B cell (primary cell): Measurements from ENCODE around the gene FAM117B. TPM values are rescaled to one million over a fixed set of nuclear protein-coding genes. Genes with fewer than 3 reads are reported as not detected.
A peak's percentile ranks its signal among the peaks of the same experiment; 100 is the strongest.
"Not testable (repeated sequence)": the region's sequence is repeated elsewhere in the genome, so short reads cannot be mapped to it uniquely, and the experiment has no call there.

Experiments
- ATAC-seq: fragments of 200-7000 bp; cut with Tn5 transposase; one replicate; pipeline ENCODE4 v1.10.0; 2021; ENCODE audit warnings: low read depth, mild to moderate bottlenecking, moderate number of reproducible peaks, moderate library complexity
- CTCF ChIA-PET: fragments of 350-600 bp; sonication (Branson Sonifier 250); formaldehyde crosslinking; loops from one replicate; lab custom pipeline; 2021; ENCODE audit warnings: antibody characterized with exemption, inconsistent platforms; lab: Charles Lee
- POLR2A ChIA-PET: fragments of 350-600 bp; sonication (Branson Sonifier 250); formaldehyde crosslinking; loops from one replicate; lab custom pipeline; 2021; ENCODE audit warnings: antibody characterized with exemption; lab: Charles Lee
- DNase-seq: peaks from one replicate; pipeline ENCODE4 v3.0.0; 2013
- H2AFZ ChIP-seq: 2 replicates; pipeline ENCODE4 v1.6.1; 2012; ENCODE audit warnings: mild to moderate bottlenecking, low read depth, low read length; ENCODE audit not compliant: insufficient read depth, poor library complexity, severe bottlenecking
- H3K27ac ChIP-seq, 2 donors: 1 replicate in 1 of 2; 2 replicates in 1 of 2; pipeline ENCODE4 v1.5.1; 2012 to 2013; ENCODE audit warnings: low read length in 2 of 2, mild to moderate bottlenecking in 2 of 2, moderate library complexity in 1 of 2
- H3K27me3 ChIP-seq, 4 experiments: fragments of 200-600 bp in 1 of 4; sonication (generic) in 1 of 4; replicated peaks in 1 of 4; 1 replicate in 2 of 4; 2 replicates in 2 of 4; pipeline versions ENCODE4 v1.6.1 to v1.7.0; 2013 to 2016; ENCODE audit warnings: low read length in 3 of 4, mild to moderate bottlenecking in 2 of 4, mixed read lengths in 1 of 4, moderate library complexity in 1 of 4; ENCODE audit not compliant: insufficient read depth in 4 of 4, control insufficient read depth in 3 of 4; ENCODE audit errors: control extremely low read depth in 1 of 4
- H3K36me3 ChIP-seq, 2 experiments: replicated peaks in 1 of 2; 1 replicate in 1 of 2; 2 replicates in 1 of 2; pipeline versions ENCODE4 v1.6.1 to v1.7.1; 2013; ENCODE audit warnings: low read length in 1 of 2; ENCODE audit not compliant: insufficient read depth in 2 of 2, control insufficient read depth in 1 of 2; ENCODE audit errors: control extremely low read depth in 1 of 2, extremely low read depth in 1 of 2
- H3K4me1 ChIP-seq, 2 donors: fragments of 200-600 bp in 1 of 2; sonication (generic) in 1 of 2; 1 replicate in 1 of 2; 2 replicates in 1 of 2; pipeline versions ENCODE4 v1.5.1 to v1.6.1; 2013 to 2017; ENCODE audit warnings: low read length in 2 of 2; ENCODE audit not compliant: control insufficient read depth in 2 of 2, insufficient read depth in 2 of 2
- H3K4me2 ChIP-seq: replicated peaks from 2 replicates; pipeline ENCODE3; 2012; ENCODE audit warnings: mild to moderate bottlenecking, low read depth, low read length; ENCODE audit not compliant: poor library complexity, severe bottlenecking
- H3K4me3 ChIP-seq, 5 experiments: fragments of 200-600 bp in 1 of 5; sonication (generic) in 1 of 5; 1 replicate in 3 of 5; 2 replicates in 2 of 5; pipeline versions ENCODE4 v1.5.1 to v1.7.0; 2011 to 2016; ENCODE audit warnings: low read length in 4 of 5, mild to moderate bottlenecking in 4 of 5, low read depth in 2 of 5, control low read depth in 1 of 5, moderate library complexity in 1 of 5; ENCODE audit not compliant: insufficient read depth in 1 of 5; ENCODE audit errors: control extremely low read depth in 1 of 5, extremely low read depth in 1 of 5
- H3K79me2 ChIP-seq: fragments of 200-600 bp; sonication (generic); one replicate; pipeline ENCODE4 v1.6.0; 2016; ENCODE audit warnings: low read length; ENCODE audit not compliant: control insufficient read depth, insufficient read depth
- H3K9ac ChIP-seq: fragments of 200-600 bp; sonication (generic); 2 replicates; pipeline ENCODE4 v1.6.1; 2017; ENCODE audit warnings: mild to moderate bottlenecking, low read length, moderate library complexity
- H3K9me3 ChIP-seq, 3 donors: one replicate each; pipeline versions ENCODE4 v1.6.1 to v1.7.1; 2013; ENCODE audit warnings: low read length in 2 of 3; ENCODE audit not compliant: control insufficient read depth in 2 of 3, insufficient read depth in 1 of 3; ENCODE audit errors: control extremely low read depth in 1 of 3
- H4K20me1 ChIP-seq: 2 replicates; pipeline ENCODE4 v1.6.0; 2012; ENCODE audit warnings: mild to moderate bottlenecking, low read length; ENCODE audit not compliant: insufficient read depth, control insufficient read depth, poor library complexity, severe bottlenecking
- H3K27ac Mint-ChIP-seq: one replicate; pipeline ENCODE4 v1.8.0; 2021; ENCODE audit warnings: mixed read lengths
- H3K27me3 Mint-ChIP-seq: one replicate; pipeline ENCODE4 v1.8.0; 2021; ENCODE audit warnings: mixed read lengths
- H3K4me1 Mint-ChIP-seq: one replicate; pipeline ENCODE4 v1.8.0; 2021; ENCODE audit warnings: mixed read lengths
- H3K4me3 Mint-ChIP-seq: one replicate; pipeline ENCODE4 v1.8.0; 2021; ENCODE audit warnings: mixed read lengths
- H3K9me3 Mint-ChIP-seq: one replicate; pipeline ENCODE4 v1.8.0; 2022; ENCODE audit warnings: mixed read lengths; ENCODE audit not compliant: insufficient read depth
- CTCF ChIP-seq: fragments of 200-600 bp; IDR thresholded peaks from one replicate; pipeline ENCODE4 v1.8.0; 2022; ENCODE audit warnings: antibody characterized with exemption, mild to moderate bottlenecking
- EZH2 ChIP-seq: IDR thresholded peaks from 2 replicates; pipeline ENCODE4 v1.6.1; 2012; ENCODE audit warnings: borderline replicate concordance, low read depth, mild to moderate bottlenecking, moderate library complexity, low read length; ENCODE audit not compliant: insufficient read depth, poor library complexity, severe bottlenecking
- WGBS: methylation state at CpG from one replicate; pipeline ENCODE4 v1.1.5; 2013; ENCODE audit warnings: missing lambda C conversion rate; ENCODE audit not compliant: insufficient coverage; 5-methylcytosine and 5-hydroxymethylcytosine counted together
- intact Hi-C: fragments of 100-400 bp; cut with micrococcal nuclease; formaldehyde crosslinking; loops from one replicate; pipeline ENCODE4 v1.10.0; 2022
- polyA plus RNA-seq: library from polyadenylated mRNA; depleted of rRNA; stranded (reverse); fragments of >200 nt; gene quantifications from 2 replicates; pipeline ENCODE4 v1.2.3, GENCODE V29; 2012
- total RNA-seq, 2 donors: library from RNA; stranded (reverse); fragments of 120-200 nt in 1 of 2; gene quantifications; 1 replicate in 1 of 2; 2 replicates in 1 of 2; pipeline versions ENCODE4 v1.2.3 to v1.2.4, GENCODE V29; 2013 to 2022

The FAM117B gene
- total and polyA plus RNA-seq, 2 donors (not counting 1 experiment from before 2014, with no cell fraction given): 11.5 to 50.1 TPM

DNA sequence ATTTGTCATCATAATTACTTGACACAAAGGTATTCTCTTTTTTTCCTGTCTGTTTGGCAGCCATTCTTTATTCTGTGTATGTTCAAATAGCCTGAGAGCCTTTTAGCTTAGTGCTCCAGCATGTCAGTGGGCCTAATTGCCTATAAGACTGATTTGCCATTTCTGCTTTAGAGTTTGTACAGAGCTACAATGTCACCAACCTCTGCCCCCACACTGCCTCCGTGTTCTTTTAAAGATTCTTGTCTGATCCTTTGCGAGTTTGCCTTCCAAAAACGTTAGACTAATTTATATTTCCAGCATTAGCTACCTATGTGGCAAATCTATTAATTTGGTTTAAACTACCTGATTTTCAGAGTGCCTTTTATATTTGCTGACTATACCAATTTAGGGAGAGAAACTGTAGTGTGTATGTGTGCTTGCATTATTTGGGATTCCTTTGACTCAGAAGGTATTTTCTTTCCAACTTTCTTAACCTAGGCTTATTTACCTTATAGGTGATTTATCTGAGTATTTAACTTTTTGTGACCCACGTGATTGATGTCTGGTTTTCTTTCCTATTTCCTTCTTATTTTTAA, 70.8 kb downstream of the FAM117B start:
- Histone ChIP-seq H3K9me3 (peaks cover 0 to 5% (median 0%) of the 10 kb centered on the region in 3 donors), H3K4me2 (no peak overlapping the region), H3K9ac (no peak overlapping the region), H3K4me1 (peaks cover 6 to 15% of the 10 kb centered on the region in 2 donors), H3K4me3 (no peak overlapping the region), H3K27ac (peak overlapping the region in 1 of 2 donors; percentile 29), H3K36me3 (no peaks in the 10 kb centered on the region), H3K79me2 (peaks cover 100% of the 10 kb centered on the region), H4K20me1 (peaks cover 46% of the 10 kb centered on the region), H2AFZ (no peak overlapping the region), H3K27me3 (no peaks in the 10 kb centered on the region)
- peaks cover 51% of the 10 kb centered on the region for H3K4me1 Mint-ChIP-seq
- H3K9me3 Mint-ChIP-seq: no peaks in the 10 kb centered on the region
- WGBS: no CpG with 5 or more reads among the region's 4 CpGs
- peak overlapping the region; percentile 10 for H3K27ac Mint-ChIP-seq
- peak overlapping the region; percentile 3 for H3K4me3 Mint-ChIP-seq
- TF ChIP-seq EZH2: no peak
- TF ChIP-seq CTCF: no peak
- DNase-seq: no peak
- POLR2A ChIA-PET: no interaction called here
- H3K27me3 Mint-ChIP-seq: no peaks in the 10 kb centered on the region
- ATAC-seq: no peak
- intact Hi-C loops: no loop called here
- CTCF ChIA-PET: interaction anchor here (0.7 kb wide), 1 partner anchor 117 kb away, joined by 3 read pairs; no protein-coding TSS in a partner anchor

DNA sequence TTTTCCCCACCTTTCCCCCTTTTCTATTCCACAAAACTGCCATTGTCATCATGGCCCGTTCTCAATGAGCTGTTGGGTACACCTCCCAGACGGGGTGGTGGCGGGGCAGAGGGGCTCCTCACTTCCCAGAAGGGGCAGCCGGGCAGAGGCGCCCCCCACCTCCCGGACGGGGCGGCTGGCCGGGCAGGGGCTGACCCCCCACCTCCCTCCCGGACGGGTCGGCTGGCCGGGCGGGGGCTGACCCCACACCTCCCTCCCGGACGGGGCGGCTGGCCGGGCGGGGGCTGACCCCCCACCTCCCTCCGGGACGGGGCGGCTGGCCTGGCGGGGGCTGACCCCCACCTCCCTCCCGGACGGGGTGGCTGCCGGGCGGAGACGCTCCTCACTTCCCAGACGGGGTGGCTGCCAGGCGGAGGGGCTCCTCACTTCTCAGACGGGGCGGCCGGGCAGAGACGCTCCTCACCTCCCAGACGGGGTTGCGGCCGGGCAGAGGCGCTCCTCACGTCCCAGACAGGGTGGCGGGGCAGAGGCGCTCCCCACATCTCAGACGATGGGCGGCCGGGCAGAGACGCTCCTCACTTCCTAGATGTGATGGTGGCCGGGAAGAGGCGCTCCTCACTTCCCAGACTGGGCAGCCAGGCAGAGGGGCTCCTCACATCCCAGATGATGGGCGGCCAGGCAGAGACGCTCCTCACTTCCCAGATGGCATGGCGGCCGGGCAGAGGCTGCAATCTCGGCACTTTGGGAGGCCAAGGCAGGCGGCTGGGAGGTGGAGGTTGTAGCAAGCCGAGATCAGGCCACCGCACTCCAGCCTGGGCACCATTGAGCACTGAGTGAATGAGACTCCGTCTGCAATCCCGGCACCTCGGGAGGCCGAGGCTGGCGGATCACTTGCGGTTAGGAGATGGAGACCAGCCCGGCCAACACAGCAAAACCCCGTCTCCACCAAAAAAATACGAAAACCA, 80.5 kb downstream of the FAM117B start:
- intact Hi-C loops: loop anchor here (5.0 kb wide), 2 partner anchors 37 to 43 kb away; no protein-coding TSS in a partner anchor
- H3K36me3 ChIP-seq, ATAC-seq, POLR2A ChIA-PET, H3K4me3 Mint-ChIP-seq, H3K27ac ChIP-seq, CTCF ChIA-PET, H3K27ac Mint-ChIP-seq, H3K9me3 Mint-ChIP-seq, H3K9ac ChIP-seq, H3K27me3 ChIP-seq, H3K4me3 ChIP-seq, H2AFZ ChIP-seq, H3K27me3 Mint-ChIP-seq, H3K4me2 ChIP-seq, DNase-seq: not testable (repeated sequence)
- Histone ChIP-seq H3K4me1 (peaks cover 11 to 16% of the 10 kb centered on the region in 2 donors), H3K9me3 (peaks cover 9 to 19% (median 14%) of the 10 kb centered on the region in 3 donors), H4K20me1 (peaks cover 49% of the 10 kb centered on the region), H3K79me2 (peaks cover 88% of the 10 kb centered on the region)
- peaks cover 45% of the 10 kb centered on the region for H3K4me1 Mint-ChIP-seq
- WGBS: 95% methylated on average over 23 of the region's 64 CpGs
